Retinal pigment epithelial cell (primary cell): ENCODE results near the gene RUNX1.

Source experiments
- DNase-seq: peaks from one replicate; pipeline ENCODE4 v3.0.0-alpha.2; 2010; ENCODE audit warnings: low read depth
- H3K4me3 ChIP-seq: 2 replicates; pipeline ENCODE4 v1.5.1; 2011; ENCODE audit warnings: mild to moderate bottlenecking, low read length, control low read depth, moderate library complexity
- CTCF ChIP-seq: conservative IDR thresholded peaks from 2 replicates; pipeline ENCODE4 v1.5.1; 2011; ENCODE audit warnings: low read depth, low read length, control low read depth, inconsistent platforms

The RUNX1 gene

GRCh38 chr21:34885626-34886239 lies 163.4 kb downstream of the RUNX1 start:
- no peak for DNase-seq
- no peak for TF ChIP-seq CTCF
- peak overlapping the region; percentile 97 for H3K4me3 ChIP-seq

DNA sequence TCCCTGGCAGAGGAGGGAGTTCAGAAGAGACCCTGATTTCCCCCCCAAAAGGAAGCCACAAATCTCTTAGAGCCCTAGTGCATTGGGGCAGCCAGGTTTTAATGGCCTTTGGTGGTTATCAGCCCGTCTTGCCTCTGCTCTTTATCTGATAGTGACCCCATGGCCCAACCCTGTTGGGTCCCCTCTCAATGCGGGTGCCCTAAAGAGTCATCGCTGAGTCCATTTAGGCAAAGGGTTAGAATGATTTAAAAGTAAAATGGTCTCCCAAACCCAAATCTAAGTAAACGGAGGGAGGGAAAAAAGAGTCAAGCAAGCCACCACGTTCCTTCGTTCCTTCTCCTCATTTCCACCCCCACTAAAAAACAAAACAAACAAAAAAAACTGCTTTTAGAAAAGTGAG lies 164.0 kb downstream of the RUNX1 start:
- H3K4me3 ChIP-seq: peak overlapping the region; percentile 97
- no peak for DNase-seq
- no peak for TF ChIP-seq CTCF

DNA sequence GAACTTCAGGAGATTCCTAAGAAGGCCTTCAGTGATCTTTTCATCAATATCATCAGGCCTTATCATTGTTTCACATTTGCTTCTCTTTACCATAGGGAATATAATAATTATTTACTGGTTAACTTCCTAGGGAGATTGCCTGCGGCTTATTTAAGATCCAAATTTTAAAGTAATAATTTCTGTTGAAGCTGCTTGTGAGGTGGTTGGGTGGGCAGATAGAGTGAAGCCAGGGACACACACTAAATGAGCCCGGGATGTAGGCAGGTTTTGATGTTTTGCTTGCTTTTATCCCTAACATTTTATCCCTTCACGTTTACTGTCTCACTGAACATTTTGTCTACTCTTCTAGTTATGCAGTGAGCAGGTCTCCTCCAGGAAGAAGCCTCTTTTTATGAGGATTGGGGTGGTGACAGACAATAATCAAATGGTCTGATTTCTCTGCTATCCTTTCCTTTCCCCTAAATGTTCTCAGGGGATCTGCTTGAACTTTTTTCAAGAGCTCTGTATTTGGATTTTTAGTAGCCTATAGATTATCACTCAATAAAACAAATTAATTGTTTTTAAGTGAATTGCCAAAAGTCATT lies 164.7 kb downstream of the RUNX1 start:
- no peak for TF ChIP-seq CTCF
- no peak for DNase-seq
- H3K4me3 ChIP-seq: peak overlapping the region; percentile 97

GRCh38 chr21:34883491-34884271 lies 165.4 kb downstream of the RUNX1 start:
- peak overlapping the region; percentile 97 for H3K4me3 ChIP-seq
- no peak for TF ChIP-seq CTCF
- no peak for DNase-seq

GRCh38 chr21:34882719-34883131 lies 166.4 kb downstream of the RUNX1 start:
- DNase-seq: no peak
- peak overlapping the region; percentile 3 for H3K4me3 ChIP-seq
- no peak for TF ChIP-seq CTCF

DNA sequence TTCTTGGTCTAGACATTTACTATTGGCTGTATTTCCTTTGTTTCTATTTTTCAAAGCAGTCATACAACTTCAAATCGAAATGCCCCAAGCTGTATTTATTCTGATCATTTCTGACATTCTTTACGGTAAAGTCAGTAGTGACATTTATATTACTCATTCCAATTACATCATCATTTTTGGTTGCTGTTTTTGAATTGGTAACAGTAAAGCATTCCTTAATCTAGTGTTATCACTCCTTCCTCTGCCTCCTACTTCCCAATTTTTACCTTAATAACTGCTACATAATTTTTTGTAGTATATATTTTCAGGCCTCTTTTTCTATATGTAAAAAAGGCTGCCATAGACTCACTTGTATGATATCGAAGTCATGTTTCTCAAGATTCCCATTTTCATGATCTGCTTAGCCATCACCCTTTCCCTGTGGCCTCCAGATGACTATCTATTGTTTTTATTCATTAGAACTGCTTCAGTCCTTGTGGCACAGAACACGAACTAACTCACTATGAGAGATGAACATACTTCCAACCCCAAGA lies 167.2 kb downstream of the RUNX1 start:
- no peak for TF ChIP-seq CTCF
- DNase-seq: no peak
- H3K4me3 ChIP-seq: no peak overlapping the region
